Common myeloid progenitor, CD34-positive (primary cell): ENCODE data around the gene CFAP157.
A peak's percentile ranks its signal among the peaks of the same experiment; 100 is the strongest.

Experiments
- CTCF ChIA-PET: fragments of 350-600 bp; sonication (Branson Sonifier 250); formaldehyde crosslinking; loops from one replicate; lab custom pipeline; 2021; ENCODE audit warnings: antibody characterized with exemption; lab: Charles Lee
- POLR2A ChIA-PET: fragments of 350-600 bp; sonication (Branson Sonifier 250); formaldehyde crosslinking; loops from one replicate; lab custom pipeline; 2021; ENCODE audit warnings: antibody characterized with exemption; lab: Charles Lee
- DNase-seq, 3 donors: peaks; one replicate each; pipeline versions ENCODE4 v3.0.0 to v3.0.0-alpha.2; 2013
- H3K27ac ChIP-seq, 2 experiments: 1 replicate in 1 of 2; 2 replicates in 1 of 2; pipeline ENCODE4 v1.7.0; 2013; ENCODE audit warnings: inconsistent platforms in 2 of 2, low read length in 2 of 2, mild to moderate bottlenecking in 2 of 2, low read depth in 1 of 2, moderate library complexity in 1 of 2; ENCODE audit not compliant: severe bottlenecking in 2 of 2, insufficient read depth in 1 of 2, poor library complexity in 1 of 2
- H3K27me3 ChIP-seq, 5 experiments: replicated peaks in 2 of 5; 1 replicate in 3 of 5; 2 replicates in 2 of 5; pipeline versions ENCODE4 v1.6.1 to v1.7.0; 2013; ENCODE audit warnings: low read length in 4 of 5, mild to moderate bottlenecking in 2 of 5, moderate library complexity in 2 of 5, inconsistent platforms in 1 of 5; ENCODE audit not compliant: insufficient read depth in 5 of 5, control insufficient read depth in 4 of 5
- H3K36me3 ChIP-seq, 4 experiments: 1 replicate in 2 of 4; 2 replicates in 2 of 4; pipeline versions ENCODE4 v1.6.1 to v1.7.0; 2013; ENCODE audit warnings: low read length in 3 of 4, control low read depth in 1 of 4, mild to moderate bottlenecking in 1 of 4; ENCODE audit not compliant: control insufficient read depth in 4 of 4, insufficient read depth in 4 of 4
- H3K4me1 ChIP-seq, 4 experiments: 1 replicate in 3 of 4; 2 replicates in 1 of 4; pipeline versions ENCODE4 v1.6.1 to v1.7.1; 2013; ENCODE audit warnings: low read length in 3 of 4, mild to moderate bottlenecking in 3 of 4, control low read depth in 1 of 4, inconsistent platforms in 1 of 4, moderate library complexity in 1 of 4; ENCODE audit not compliant: control insufficient read depth in 4 of 4, insufficient read depth in 4 of 4; ENCODE audit errors: control extremely low read depth in 1 of 4
- H3K4me3 ChIP-seq, 7 experiments: 1 replicate in 4 of 7; 2 replicates in 3 of 7; pipeline versions ENCODE4 v1.5.1 to v1.7.0; 2013; ENCODE audit warnings: mild to moderate bottlenecking in 7 of 7, low read length in 6 of 7, moderate library complexity in 6 of 7, inconsistent platforms in 2 of 7, low read depth in 2 of 7, control low read depth in 1 of 7; ENCODE audit not compliant: insufficient read depth in 4 of 7, control insufficient read depth in 1 of 7; ENCODE audit errors: extremely low read depth in 1 of 7
- H3K9me3 ChIP-seq, 5 experiments: 1 replicate in 4 of 5; 2 replicates in 1 of 5; pipeline versions ENCODE4 v1.6.1 to v1.7.1; 2013; ENCODE audit warnings: low read length in 4 of 5, mild to moderate bottlenecking in 2 of 5, inconsistent platforms in 1 of 5, low read depth in 1 of 5, moderate library complexity in 1 of 5; ENCODE audit not compliant: control insufficient read depth in 4 of 5, insufficient read depth in 2 of 5; ENCODE audit errors: control extremely low read depth in 1 of 5
- WGBS: methylation state at CpG from one replicate; pipeline ENCODE4 v1.1.5; 2013; ENCODE audit not compliant: insufficient coverage; 5-methylcytosine and 5-hydroxymethylcytosine counted together

CFAP157 gene

DNA sequence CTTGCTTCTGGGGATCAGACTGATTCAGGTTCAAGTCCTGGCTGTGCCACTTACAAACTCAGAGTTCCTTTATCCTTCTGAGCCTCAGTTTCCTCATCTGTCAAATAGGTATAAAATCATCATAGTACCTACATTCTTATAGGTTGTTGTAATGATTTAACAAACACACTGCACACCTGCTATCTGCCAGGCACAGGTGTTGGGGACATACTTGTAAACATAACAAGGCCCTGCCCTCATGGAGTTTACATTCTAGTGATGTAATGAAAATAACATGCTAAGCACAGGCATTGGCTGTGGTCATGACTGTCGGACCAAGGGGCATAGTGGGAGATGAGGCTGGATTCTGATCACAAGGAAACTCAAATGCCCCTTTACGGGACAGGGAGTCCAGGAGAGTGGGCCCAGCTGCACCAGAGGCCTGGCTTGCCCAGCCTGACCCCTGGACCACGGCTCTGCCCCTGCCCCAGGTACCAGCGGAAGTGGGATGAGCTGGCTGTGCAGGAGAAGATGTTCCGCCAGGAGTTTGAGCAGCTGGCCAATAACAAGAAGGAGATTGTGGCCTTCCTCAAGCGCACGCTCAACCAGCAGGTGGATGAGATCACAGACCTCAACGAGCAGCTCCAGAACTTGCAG is 2.3 kb downstream of the CFAP157 start:
- CTCF ChIA-PET = interaction anchor here (1.5 to 1.7 kb wide), 2 partner anchors 52 to 56 kb away, joined by 3 read pairs; no protein-coding TSS in a partner anchor
- no peaks in the 10 kb centered on the region for H3K36me3 ChIP-seq
- H3K4me1 ChIP-seq = peaks cover 0 to 25% (median 23%) of the 10 kb centered on the region in 4 experiments
- DNase-seq = no peak
- peaks cover 0 to 2% (median 0%) of the 10 kb centered on the region in 5 experiments for H3K27me3 ChIP-seq
- POLR2A ChIA-PET = interaction anchor here (0.5 kb wide), 1 partner anchor 9 kb away, joined by 3 read pairs; no protein-coding TSS in a partner anchor
- WGBS = 99% methylated on average over 8 of the region's 8 CpGs
- no peak overlapping the region for H3K27ac ChIP-seq
- no peak overlapping the region for H3K4me3 ChIP-seq
- H3K9me3 ChIP-seq = peaks cover 0 to 5% (median 0%) of the 10 kb centered on the region in 5 experiments

DNA sequence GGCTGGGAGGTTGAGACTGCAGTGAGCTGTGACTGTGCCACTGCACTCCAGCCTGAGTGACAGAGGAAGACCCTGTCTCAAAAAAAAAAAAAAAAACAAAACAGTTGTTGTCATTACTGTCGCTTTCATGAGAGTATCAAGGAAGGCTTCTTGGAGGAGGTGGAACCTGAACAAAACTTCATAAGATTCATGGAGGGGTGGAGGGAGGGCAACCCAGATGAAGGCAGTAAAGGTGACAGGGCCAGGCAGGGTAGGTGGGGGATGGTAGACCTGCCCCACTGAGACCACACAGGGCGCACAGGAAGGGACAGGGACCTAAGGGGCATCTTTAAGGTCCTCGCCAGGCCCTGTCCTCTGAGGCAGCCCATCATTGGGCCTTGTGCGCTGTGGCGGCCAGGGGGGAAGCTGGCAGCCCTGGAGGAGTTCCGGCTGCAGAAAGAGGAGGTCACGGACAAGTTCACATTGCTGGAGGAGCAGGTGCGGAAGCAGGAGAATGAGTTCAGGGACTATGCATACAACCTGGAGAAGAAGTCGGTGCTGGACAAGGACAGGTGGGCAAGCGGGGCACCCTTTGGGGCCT is 3.5 kb downstream of the CFAP157 start:
- H3K27me3 ChIP-seq = peaks cover 0 to 4% (median 0%) of the 10 kb centered on the region in 5 experiments
- POLR2A ChIA-PET = interaction anchor here (0.6 kb wide), 1 partner anchor 54 kb away, joined by 4 read pairs; no protein-coding TSS in a partner anchor
- 91% methylated on average over 10 of the region's 10 CpGs for whole genome bisulfite sequencing
- peaks cover 0 to 33% (median 30%) of the 10 kb centered on the region in 4 experiments for H3K4me1 ChIP-seq
- no peak for DNase-seq
- peaks cover 0 to 5% (median 0%) of the 10 kb centered on the region in 5 experiments for H3K9me3 ChIP-seq
- H3K36me3 ChIP-seq = no peaks in the 10 kb centered on the region
- H3K4me3 ChIP-seq = no peak overlapping the region
- H3K27ac ChIP-seq = no peak overlapping the region
- CTCF ChIA-PET = interaction anchor here (1.1 kb wide), 2 partner anchors 9 to 255 kb away, joined by 3 to 4 read pairs; no protein-coding TSS in a partner anchor

DNA sequence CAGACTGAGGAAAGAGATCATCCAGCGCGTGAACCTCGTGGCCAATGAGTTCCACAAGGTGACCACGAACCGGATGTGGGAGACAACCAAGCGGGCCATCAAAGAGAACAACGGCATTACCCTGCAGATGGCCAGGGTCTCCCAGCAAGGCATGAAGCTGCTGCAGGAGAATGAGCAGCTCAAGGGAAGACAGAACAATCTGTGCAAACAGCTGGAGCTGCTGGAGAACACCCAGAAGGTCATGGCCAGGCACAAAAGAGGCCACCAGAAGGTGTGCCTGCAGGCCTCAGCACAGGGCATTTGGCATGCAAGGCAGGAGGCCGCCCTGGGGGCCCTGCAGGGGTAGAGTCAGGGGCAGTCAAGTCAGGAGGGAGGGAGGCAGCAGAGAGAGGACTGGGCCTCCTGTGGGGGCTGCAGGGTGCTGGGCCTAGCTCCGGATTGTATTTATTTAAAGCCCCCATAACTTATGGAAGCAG is 4.5 kb downstream of the CFAP157 start:
- ChIA-PET POLR2A (no interaction called here), CTCF (interaction anchor here (0.6 to 1.6 kb wide), 5 partner anchors 10 to 256 kb away, joined by 3 to 4 read pairs (median 3); no protein-coding TSS in a partner anchor)
- Histone ChIP-seq H3K36me3 (no peaks in the 10 kb centered on the region), H3K27ac (no peak overlapping the region), H3K4me3 (no peak overlapping the region), H3K4me1 (peaks cover 0 to 36% (median 34%) of the 10 kb centered on the region in 4 experiments), H3K9me3 (peaks cover 0 to 5% (median 0%) of the 10 kb centered on the region in 5 experiments), H3K27me3 (peaks cover 0 to 4% (median 0%) of the 10 kb centered on the region in 5 experiments)
- WGBS = 32% methylated on average over 7 of the region's 9 CpGs
- DNase-seq = peak; percentile 12 to 65 (median 60)

DNA sequence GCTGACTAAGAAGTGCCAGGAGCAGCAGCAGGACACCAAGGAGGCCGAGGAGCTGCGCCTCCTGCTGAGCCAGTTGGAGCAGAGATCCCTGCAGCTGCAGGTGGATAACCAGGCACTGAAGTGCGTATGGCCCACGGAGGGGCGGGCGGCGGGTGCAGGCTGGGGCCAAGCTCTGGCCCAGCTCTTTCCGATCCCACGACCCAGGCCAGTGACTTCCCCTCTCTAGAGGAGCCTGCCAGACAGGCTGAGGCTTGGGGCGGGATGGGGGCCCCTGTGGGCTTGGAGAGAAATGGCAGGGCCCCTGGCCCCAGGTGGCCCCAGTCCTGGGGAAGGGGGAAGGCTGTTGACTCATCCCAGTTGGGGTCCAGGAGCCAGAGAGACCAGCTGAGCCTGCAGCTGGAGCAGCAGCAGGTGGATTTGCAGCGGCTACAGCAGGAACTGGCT is 5.1 kb downstream of the CFAP157 start:
- CTCF ChIA-PET = interaction anchor here (0.8 to 1.6 kb wide), 3 partner anchors 22 to 85 kb away, joined by 3 read pairs; partner anchors contain the start of gene TOR2A
- WGBS = 86% methylated on average over 10 of the region's 11 CpGs
- no peak overlapping the region for H3K4me3 ChIP-seq
- no peak overlapping the region for H3K27ac ChIP-seq
- peaks cover 0 to 33% (median 32%) of the 10 kb centered on the region in 4 experiments for H3K4me1 ChIP-seq
- DNase-seq = peak; percentile 11 to 36 (median 11)
- H3K27me3 ChIP-seq = peaks cover 0 to 4% (median 0%) of the 10 kb centered on the region in 5 experiments
- POLR2A ChIA-PET = no interaction called here
- H3K9me3 ChIP-seq = peaks cover 0 to 5% (median 0%) of the 10 kb centered on the region in 5 experiments
- no peaks in the 10 kb centered on the region for H3K36me3 ChIP-seq

DNA sequence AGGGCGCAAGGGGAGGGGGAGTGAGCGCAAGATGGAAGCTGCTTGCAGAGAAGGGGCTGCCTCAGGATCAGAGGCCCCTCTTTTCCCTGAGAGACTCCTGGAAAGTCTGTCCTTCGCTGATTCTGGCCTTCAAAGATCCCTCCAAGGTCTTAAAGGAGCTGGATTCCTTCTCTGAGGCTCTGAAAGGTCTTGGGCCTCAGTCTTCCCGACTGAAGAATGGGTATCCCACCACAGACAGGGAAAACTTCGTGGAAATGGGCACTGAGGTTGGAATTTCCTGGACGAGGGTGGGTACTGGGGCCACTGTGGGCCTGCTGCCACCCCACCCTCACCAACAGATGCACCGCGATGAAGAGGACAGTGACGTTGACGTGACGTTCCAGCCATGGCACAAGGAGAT is 5.6 kb downstream of the CFAP157 start:
- Histone ChIP-seq H3K36me3 (no peaks in the 10 kb centered on the region), H3K4me1 (peaks cover 0 to 28% (median 27%) of the 10 kb centered on the region in 4 experiments), H3K27ac (no peak overlapping the region), H3K27me3 (peaks cover 0 to 4% (median 0%) of the 10 kb centered on the region in 5 experiments), H3K4me3 (no peak overlapping the region), H3K9me3 (peaks cover 0 to 5% (median 0%) of the 10 kb centered on the region in 5 experiments)
- 93% methylated on average over 10 of the region's 11 CpGs for WGBS
- CTCF ChIA-PET = interaction anchor here (1.2 to 1.6 kb wide), 2 partner anchors 21 to 22 kb away, joined by 3 read pairs; partner anchors contain the start of gene TOR2A
- no peak for DNase-seq
- POLR2A ChIA-PET = no interaction called here

DNA sequence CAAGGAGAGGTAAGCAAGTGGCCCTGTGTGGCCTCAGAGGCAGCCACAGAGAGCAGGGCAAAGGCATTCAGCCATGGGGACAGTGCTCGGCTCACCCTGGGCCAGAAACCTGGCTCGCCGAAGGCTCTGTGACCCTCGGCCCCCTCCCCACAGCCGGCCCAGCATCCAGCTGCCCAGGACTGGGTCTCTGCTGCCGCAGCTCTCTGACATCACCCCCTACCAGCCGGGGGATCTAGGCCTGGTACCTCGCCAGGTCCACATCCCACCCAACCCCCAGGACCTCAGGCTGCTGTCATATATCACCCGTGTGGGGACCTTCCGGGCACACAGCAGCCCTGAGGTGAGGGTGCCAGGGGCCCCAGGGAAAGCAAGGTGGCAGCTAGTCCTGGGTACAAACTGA is 6.1 kb downstream of the CFAP157 start:
- H3K27me3 ChIP-seq = peaks cover 0 to 4% (median 0%) of the 10 kb centered on the region in 5 experiments
- no peaks in the 10 kb centered on the region for H3K36me3 ChIP-seq
- H3K4me3 ChIP-seq = no peak overlapping the region
- H3K4me1 ChIP-seq = peaks cover 0 to 28% (median 26%) of the 10 kb centered on the region in 4 experiments
- H3K9me3 ChIP-seq = peaks cover 0 to 5% (median 0%) of the 10 kb centered on the region in 5 experiments
- ChIA-PET CTCF (interaction anchor here (1.2 to 2.1 kb wide), 2 partner anchors 8 to 22 kb away, joined by 3 to 5 read pairs; partner anchors contain the start of gene TOR2A), POLR2A (no interaction called here)
- no peak overlapping the region for H3K27ac ChIP-seq
- DNase-seq = no peak
- 98% methylated on average over 8 of the region's 10 CpGs for WGBS
